Measurements from ENCODE around the gene TAS2R43. TPM values are rescaled to one million over a fixed set of nuclear protein-coding genes. Genes with fewer than 3 reads are reported as not detected.

The TAS2R43 gene
- polyA plus RNA-seq, 1 of the 3 experiments (the other 2 are of a cell fraction) = not detected

- Histone ChIP-seq H3K4me3 (ENCODE audit: low read depth in 2 of 2, low read length in 1 of 2) (no peak overlapping the region), H4K20me1 (ENCODE audit: insufficient read depth) (no peaks in the 10 kb centered on the region), H3K9me2 (no peaks in the 10 kb centered on the region), H3K4me2 (no peak overlapping the region), H3K9ac (no peak overlapping the region), H3K36me3 (replicated peaks in 1 of 2; ENCODE audit: control insufficient read depth in 1 of 2, insufficient read depth in 2 of 2, low read length in 1 of 2) (no peaks in the 10 kb centered on the region), H3K27ac (ENCODE audit: low read depth in 2 of 2, low read length in 1 of 2) (no peak overlapping the region), H2AFZ (ENCODE audit: low read depth) (no peak overlapping the region), H3K4me1 (ENCODE audit: control insufficient read depth in 1 of 2, insufficient read depth in 2 of 2, low read depth in 1 of 2, low read length in 1 of 2) (no peaks in the 10 kb centered on the region), H3K9me3 (no peaks in the 10 kb centered on the region), H3K27me3 (ENCODE audit: insufficient read depth) (no peaks in the 10 kb centered on the region), H3F3A (replicated peaks; ENCODE audit: insufficient read depth) (no peaks in the 10 kb centered on the region), H3K79me2 (ENCODE audit: insufficient read depth) (no peaks in the 10 kb centered on the region)
- no peak for TF ChIP-seq SIN3A (IDR thresholded peaks at IDR 0.05; ENCODE audit: borderline replicate concordance, low read depth, low read length)
- no peak for TF ChIP-seq TAF1 (IDR thresholded peaks at IDR 0.05; ENCODE audit: borderline replicate concordance, low read depth, low read length)
- no peak for TF ChIP-seq ELF1 (IDR thresholded peaks at IDR 0.05)
- no peak for TF ChIP-seq RXRA (IDR thresholded peaks at IDR 0.05; ENCODE audit: borderline replicate concordance, low read depth)
- TF ChIP-seq NRF1 (IDR thresholded peaks at IDR 0.05; ENCODE audit: low read depth, low read length) = no peak
- no peak for TF ChIP-seq NFIC (IDR thresholded peaks at IDR 0.05; ENCODE audit: borderline replicate concordance)
- CTCF ChIA-PET = no interaction called here
- DNase-seq = no peak
- WGBS (ENCODE audit: low lambda C conversion rate) = 0% methylated on average over 1 of the region's 5 CpGs
- POLR2A ChIA-PET = no interaction called here
These were observed 2.9 kb downstream of the TAS2R43 start for GRCh38 chr12:11089246-11089645.

DNA sequence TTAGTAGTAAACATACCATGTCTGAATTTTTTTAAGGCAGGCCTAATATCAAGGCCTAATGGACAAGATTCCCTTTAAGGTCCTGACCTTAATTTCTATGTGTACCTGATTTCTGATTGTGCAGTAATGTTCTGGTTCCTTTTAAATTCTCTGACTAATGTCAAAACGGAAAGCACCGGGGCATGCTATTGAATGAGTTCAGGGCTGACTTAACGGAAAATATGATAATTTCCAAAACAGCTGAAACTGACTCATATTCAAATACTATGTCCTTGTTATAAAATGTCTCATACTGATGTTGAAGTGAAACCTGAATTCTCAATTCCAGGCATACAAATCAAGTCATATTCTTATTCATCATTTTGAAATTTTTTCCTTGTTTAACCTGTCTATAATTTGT lies 6.7 kb downstream of the TAS2R43 start:
- no peaks in the 10 kb centered on the region for H3K4me1 ChIP-seq (ENCODE audit: control insufficient read depth in 1 of 2, insufficient read depth in 2 of 2, low read depth in 1 of 2, low read length in 1 of 2)
- H3K36me3 ChIP-seq (replicated peaks in 1 of 2; ENCODE audit: control insufficient read depth in 1 of 2, insufficient read depth in 2 of 2, low read length in 1 of 2) = no peaks in the 10 kb centered on the region
- CTCF ChIA-PET = no interaction called here
- TF ChIP-seq GABPA (IDR thresholded peaks at IDR 0.05; ENCODE audit: low read depth) (no peak), MXI1 (IDR thresholded peaks at IDR 0.05; ENCODE audit: low read depth, low read length) (no peak), EP300 (IDR thresholded peaks at IDR 0.05; ENCODE audit: borderline replicate concordance in 1 of 2, low read depth in 1 of 2, low read length in 1 of 2) (no peak), TEAD4 (IDR thresholded peaks at IDR 0.05; ENCODE audit: borderline replicate concordance, insufficient read depth) (no peak), FOXM1 (IDR thresholded peaks at IDR 0.05; ENCODE audit: low read depth) (no peak), SIN3A (IDR thresholded peaks at IDR 0.05; ENCODE audit: borderline replicate concordance, low read depth, low read length) (no peak), EZH2phosphoT487 (IDR thresholded peaks at IDR 0.05; ENCODE audit: borderline replicate concordance, low read depth) (no peak), TCF12 (IDR thresholded peaks at IDR 0.05) (no peak), GATA2 (CRISPR knock-in tag; IDR thresholded peaks at IDR 0.05) (no peak), POLR2AphosphoS5 (IDR thresholded peaks at IDR 0.05; ENCODE audit: low read depth, low read length) (no peak), RAD21 (IDR thresholded peaks at IDR 0.05; ENCODE audit: low read length) (no peak), ELF1 (IDR thresholded peaks at IDR 0.05) (no peak), RCOR1 (IDR thresholded peaks at IDR 0.05; ENCODE audit: low read length) (no peak)
- TF ChIP-seq, protein P1, sequence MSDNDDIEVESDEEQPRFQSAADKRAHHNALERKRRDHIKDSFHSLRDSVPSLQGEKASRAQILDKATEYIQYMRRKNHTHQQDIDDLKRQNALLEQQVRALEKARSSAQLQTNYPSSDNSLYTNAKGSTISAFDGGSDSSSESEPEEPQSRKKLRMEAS (IDR thresholded peaks at IDR 0.05; ENCODE audit: low read depth) = no peak
- TF ChIP-seq, protein P2, sequence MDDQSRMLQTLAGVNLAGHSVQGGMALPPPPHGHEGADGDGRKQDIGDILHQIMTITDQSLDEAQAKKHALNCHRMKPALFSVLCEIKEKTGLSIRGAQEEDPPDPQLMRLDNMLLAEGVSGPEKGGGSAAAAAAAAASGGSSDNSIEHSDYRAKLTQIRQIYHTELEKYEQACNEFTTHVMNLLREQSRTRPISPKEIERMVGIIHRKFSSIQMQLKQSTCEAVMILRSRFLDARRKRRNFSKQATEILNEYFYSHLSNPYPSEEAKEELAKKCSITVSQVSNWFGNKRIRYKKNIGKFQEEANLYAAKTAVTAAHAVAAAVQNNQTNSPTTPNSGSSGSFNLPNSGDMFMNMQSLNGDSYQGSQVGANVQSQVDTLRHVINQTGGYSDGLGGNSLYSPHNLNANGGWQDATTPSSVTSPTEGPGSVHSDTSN (IDR thresholded peaks at IDR 0.05) = no peak
- H3K79me2 ChIP-seq (ENCODE audit: insufficient read depth) = no peaks in the 10 kb centered on the region
- H3F3A ChIP-seq (replicated peaks; ENCODE audit: insufficient read depth) = no peaks in the 10 kb centered on the region
- no peaks in the 10 kb centered on the region for H3K9me2 ChIP-seq
- WGBS (ENCODE audit: low lambda C conversion rate) = no CpG with 5 or more reads among the region's 3 CpGs
- H4K20me1 ChIP-seq (ENCODE audit: insufficient read depth) = no peaks in the 10 kb centered on the region
- no peak for DNase-seq
- H3K4me3 ChIP-seq (ENCODE audit: low read depth in 2 of 2, low read length in 1 of 2) = no peak overlapping the region
- POLR2A ChIA-PET = no interaction called here
- no peaks in the 10 kb centered on the region for H3K27me3 ChIP-seq (ENCODE audit: insufficient read depth)
- H3K4me2 ChIP-seq = no peak overlapping the region
- no peaks in the 10 kb centered on the region for H3K9me3 ChIP-seq
- no peak overlapping the region for H2AFZ ChIP-seq (ENCODE audit: low read depth)
- H3K27ac ChIP-seq (ENCODE audit: low read depth in 2 of 2, low read length in 1 of 2) = no peak overlapping the region
- no peak overlapping the region for H3K9ac ChIP-seq

Data from SK-N-SH (cell line).